Stimulated activated CD4-positive, alpha-beta T cell treated with anti-CD3 and anti-CD28 coated beads, Interleukin-1b, Interleukin-23, amount 100 ng/mL, for 1 hour (primary cell): ENCODE results near the gene PVALEF.
"Not testable (repeated sequence)": the region's sequence is repeated elsewhere in the genome, so short reads cannot be mapped to it uniquely, and the experiment has no call there.

Experiments used
- DNase-seq, 2 donors: peaks; one replicate each; pipeline ENCODE4 v3.0.0-alpha.2; 2020; ENCODE audit warnings: low read depth in 2 of 2

Gene PVALEF

DNA sequence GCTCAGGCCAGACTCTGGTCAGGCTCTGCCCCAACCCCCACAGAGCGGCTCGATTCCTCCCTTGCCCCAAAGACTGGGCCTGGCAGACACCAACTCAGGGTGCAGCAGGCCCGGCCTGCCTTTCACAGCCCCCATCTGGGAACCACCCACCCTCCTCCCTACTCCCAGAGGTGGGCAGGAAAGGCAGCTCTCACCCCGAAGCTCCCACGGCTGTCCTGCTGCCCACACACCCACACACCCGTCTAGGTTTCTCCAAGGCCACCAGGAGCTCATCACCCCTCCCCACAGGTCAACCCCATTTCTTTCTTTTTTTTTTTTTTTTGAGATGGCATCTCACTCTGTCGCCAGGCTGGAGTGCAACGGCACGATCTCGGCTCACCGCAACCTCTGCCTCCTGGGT, 53.7 kb downstream of the PVALEF start:
- DNase-seq, result no peak

DNA sequence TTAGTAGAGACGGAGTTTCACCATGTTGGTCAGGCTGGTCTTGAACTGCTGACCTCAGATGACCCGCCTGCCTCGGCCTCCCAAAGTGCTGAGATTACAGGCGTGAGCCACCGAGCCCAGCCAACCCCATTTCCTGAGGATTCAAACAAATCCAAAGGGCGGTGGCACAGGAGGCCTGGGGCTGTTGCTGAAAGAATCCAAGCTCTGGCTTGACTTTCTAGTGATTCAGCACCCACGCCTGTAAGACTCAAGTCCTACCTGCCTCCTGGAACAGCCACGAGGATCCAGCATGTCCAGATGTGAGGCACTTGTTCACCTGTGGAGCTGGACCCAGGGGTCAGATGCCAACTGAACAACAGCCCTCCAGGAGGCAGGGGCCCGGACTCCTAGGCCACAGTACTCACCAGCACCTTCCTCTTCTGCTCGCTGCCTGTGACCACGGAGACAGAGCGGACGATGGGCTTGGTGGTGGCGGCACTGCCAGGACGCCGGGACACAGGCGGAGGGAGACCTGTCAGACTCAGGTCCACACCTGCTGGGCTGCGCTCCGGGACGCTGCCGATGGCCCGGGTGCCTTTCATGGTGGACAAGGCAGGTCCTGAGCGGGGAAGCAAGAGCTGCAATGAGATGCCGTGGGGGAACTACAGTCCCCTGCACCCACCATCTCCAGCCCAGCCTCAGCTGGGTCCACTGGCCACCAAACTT, 54.3 kb downstream of the PVALEF start:
- DNase-seq, result no peak

DNA sequence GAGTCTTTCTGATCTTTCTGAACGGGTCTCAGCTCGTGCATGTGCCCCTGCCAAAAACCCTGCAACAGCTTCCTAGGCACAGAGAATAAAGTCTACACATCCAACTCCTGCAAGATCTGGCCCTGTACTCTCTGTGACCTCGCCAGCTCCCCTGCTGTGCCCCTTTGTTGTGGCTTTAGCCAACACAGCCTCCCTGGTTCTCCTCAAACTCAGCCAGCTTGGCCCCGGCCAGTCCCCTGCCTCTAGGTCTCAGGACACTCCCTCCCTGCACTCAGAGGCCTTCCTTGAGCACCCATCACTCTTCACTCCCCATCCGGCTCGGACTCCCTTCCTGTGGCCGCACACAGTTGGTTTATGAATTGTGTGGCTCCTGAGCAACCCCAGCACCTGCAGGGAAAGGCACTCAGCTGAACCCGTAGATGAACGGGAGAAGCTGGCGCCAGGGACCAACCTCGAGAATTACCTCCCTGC, 56.1 kb downstream of the PVALEF start:
- DNase-seq, result no peak

DNA sequence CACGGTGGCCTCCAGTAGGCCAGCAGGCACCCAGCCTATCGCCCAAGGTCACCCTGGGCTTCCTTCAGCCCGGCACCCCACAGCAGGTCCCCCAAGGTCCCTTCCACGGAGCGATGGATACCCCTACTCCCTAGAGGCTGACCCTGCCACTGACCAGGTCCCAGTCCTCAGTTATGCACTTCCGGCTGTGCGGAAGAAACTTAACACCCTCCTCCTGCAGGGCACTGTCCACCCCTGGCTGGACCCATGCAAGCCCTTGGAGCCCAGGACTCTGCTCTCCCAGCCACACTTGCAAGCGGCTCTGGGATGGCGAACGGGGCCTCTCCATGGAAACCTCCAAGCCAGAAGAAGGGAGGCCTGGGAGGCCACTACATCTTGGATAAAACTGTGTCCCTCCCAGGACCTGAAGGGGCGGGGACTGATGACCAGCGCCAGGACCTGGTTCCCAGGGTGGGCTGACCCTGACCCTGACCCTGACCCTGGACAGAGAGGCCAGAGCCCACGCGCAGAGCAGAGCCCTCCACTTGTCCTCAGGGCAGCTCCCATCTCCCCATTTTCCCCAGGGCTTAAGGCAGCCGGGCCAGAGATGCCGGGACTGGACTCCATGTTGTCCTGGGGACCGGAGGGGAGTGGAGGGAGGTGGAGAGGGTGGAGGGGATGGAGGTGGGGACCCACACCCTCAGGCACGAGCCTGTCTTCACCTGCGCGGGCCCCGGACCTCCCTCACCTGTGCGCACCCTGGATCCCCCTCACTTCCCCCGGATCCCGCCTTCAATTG, 56.7 kb downstream of the PVALEF start:
- DNase-seq, result no peak

DNA sequence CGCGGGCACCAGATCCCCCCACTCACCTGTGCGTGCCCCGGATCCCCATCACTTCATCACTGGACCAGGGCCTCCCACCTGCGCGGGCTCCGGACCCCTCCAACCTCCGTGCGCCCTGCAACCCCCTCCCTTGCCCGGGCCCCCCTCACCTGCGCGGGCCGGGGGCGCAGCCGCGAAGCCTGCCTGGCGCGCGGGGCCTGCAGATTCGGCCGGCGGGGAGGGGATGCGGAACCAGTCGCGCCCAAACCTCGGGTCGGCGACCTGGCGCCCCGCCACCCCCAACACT, 57.3 kb downstream of the PVALEF start:
- no peak for DNase-seq

DNA sequence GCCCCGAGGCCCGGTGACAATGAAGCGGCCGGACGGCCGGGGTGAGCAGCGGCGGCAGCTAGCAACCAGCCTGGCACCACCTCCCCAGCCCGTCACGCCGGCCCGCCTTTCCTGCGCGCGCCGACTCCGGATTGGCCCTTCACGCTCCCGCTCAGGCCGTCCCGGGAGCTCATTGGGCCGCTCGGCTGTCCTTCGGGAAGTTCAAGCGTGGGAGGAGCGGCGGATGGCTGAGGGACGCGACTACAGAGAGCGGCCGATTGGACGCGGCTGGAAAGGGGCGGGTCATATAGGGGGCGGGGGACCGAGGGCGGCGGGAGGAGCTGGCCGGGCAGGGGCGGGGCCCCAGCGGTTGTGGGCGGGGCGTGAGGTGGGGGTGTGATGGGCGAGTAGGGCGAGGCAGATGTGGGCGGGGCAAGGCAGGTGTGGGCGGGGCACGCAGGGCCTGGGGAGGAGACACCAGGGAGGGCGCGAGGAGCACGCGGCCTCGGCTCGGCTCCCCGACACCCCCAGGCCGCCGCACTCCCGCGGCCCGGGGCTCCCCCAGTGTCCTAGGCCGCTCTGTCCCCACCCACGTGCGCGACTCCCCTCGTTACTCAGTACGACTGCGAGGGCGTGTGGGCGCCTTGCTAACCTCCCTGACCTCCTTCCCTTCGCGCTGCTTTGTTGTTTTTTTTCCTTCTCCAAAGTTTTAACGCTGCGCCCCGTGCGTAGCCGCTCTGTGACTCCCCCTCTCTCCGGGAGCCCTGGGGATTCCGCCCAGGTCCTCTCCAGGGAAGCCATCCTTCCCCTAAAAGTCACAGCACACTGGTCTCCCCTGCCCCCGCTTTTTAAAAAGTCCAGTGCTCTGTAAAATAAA, 57.8 kb downstream of the PVALEF start, which contains the start of gene CEP131:
Gene CEP131 (minus strand): TSS at position 60 of the 856 bp plus-strand sequence. CDS start 2,909 bp downstream, outside the sequence.
- peak; percentile 100 for DNase-seq

DNA sequence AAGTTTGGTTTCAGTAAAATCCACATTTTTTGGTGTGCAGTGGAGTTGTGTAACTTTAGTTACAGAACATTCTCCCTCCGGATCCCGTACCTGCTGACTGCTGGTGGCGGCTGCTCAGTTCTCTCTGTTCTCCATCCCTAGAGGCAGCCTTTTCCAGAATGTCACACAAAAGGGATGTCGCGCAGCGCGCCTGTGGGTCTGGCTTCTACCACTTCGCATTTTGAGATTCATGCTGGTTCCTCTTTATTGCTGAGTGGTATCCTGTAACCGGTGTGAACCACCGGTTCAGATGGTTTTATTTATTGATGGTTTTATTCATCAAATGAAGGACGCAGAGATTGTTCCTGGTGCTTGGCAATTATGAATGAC, 58.4 kb downstream of the PVALEF start:
- no peak for DNase-seq

DNA sequence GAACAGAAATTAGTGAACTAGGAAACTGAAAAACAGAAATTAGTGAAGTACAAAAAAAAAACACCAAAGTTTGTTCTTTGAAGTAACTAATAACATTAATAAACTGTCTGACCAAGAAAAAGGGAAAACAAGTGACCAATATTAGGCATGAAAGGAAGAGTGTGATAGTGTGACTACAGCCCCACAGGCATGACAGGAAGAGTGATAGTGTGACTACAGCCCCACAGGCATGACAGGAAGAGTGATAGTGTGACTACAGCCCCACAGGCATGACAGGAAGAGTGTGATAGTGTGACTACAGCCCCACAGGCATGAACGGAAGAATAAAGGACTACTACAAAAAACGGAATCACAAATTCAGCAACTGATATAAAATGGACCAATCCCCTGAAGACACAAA, 62.3 kb downstream of the PVALEF start:
- DNase-seq, result not testable (repeated sequence)

DNA sequence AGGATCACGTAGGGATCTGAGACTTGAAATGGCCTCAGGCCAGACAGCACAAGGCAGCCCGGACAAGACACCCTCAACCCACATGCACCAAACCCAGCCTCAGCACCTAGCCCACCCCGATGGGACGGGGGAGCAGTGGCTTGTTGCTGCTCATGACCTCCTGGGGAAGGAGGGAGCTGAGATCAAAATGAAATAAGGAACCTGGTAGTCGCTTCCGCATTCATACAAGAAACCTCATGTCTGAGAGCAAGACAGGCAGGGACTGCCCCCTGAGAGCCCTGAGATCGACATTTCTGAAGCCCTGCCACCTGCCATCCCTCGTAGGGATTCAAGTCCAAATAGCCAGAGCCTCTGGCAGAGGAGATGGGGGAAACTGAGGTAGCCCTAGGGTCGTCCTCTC, 63.1 kb downstream of the PVALEF start:
- DNase-seq, result no peak

DNA sequence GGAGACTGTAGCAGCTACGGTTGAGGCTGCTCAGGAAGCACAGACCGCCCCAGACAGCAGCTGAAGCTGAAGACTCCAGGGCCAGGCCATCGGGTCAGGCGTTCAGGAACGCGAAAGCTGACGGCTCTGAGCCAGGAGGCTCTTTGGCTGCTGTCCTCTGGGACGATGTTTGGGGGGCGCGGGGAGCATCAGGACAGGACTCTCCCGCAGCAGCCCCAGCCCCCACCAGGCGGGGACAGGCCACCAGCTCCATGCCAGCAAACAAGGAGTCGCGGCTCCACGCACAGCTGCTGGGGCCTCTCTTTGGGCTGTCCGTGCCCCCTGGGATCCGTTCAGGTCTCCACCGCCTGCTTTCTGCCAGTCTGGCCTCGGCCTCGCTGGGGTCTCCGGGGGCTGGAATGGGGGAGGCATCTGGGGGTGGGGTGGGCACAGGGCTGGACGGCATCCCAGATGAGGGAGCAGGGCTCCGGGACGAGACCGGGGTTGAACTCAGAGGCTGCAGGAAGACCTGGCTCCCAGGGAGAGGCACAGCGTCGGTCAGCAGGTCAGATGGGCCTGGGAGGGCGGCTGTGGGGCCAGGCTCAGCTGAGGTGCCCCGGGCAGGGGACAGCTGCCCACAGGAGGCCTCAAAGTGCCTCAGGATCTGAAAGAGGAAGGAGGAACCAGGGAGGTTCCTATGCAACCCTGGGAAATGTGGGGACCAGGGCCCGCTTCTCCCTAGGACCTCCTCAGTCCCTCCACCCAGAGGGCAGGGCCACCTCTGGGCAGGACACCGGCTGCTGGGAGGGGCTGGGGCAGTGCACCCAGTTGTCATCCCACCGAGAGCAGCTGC, 63.7 kb downstream of the PVALEF start:
- DNase-seq, result no peak

DNA sequence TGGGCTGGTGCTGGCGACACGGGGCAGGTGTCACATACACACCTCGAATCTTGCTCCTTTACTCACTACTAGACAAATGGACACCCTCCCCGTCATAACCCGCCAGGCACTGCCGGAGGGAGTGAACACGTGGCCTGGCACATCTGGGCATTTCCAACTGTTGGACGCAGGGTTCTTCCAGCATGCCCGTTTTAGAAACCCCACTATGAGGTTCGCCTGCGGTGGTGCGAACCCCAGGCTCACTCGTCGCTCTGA, 64.3 kb downstream of the PVALEF start:
- no peak for DNase-seq

DNA sequence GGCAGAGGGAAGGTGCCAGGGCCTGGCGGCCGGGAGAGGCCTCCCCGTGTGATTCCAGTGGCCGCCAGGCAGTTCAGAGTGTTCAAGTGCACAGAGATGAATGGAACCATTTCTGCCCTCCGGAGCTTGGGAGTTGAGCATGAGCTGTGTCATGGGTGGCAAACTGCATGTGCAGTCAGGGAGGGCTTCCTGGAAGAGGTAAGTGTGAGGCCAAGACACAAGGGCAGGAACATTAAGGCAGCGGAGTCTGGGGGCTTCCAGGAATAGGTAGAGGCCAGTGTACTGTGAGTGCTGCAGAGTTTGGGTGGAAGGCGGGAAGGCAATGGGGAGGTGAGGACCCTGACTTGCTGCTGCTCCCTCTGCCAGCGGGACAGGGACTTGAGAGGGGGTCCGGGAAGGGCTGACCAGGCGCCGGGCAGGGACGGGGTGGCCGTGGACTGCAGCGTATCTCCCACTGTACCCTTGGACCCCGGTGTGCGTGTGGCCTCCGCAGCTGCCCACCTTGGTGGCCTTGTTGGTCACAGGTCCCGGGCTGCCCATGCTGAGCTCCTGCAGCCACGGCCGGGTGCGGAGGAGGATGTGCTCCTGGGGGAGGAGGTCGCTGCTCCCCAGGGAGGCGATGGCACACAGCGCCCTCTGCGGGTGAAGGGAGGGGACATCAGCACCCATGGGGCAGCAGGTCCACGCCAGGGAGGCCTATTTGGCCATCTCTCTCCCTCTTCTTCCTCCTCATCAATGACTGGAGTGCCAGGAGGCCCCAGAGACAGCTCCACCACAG, 64.9 kb downstream of the PVALEF start:
- DNase-seq, result no peak

DNA sequence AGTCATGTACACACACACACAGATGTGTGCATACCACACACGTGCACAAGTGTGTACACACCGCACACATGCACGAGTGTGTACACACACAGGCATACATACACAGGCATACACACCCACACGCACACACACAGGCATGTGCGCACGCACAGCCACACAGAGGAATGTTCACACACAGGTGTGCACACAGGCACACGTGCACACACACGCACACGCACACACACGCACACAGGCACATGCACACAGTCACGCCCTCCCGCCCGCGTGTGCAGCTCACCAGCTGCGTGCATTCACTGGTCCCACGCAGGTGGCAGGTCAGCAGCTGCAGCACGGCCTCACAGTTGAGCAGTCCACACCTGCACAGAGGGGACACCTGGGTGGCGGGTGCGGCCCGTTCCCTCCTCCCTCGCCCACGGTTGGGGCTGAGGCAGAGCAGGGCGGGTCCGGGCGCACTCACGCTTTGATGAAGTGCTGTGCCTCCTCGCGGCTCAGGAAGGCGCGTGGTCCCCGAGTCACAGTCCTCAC, 65.9 kb downstream of the PVALEF start:
- DNase-seq, result no peak

DNA sequence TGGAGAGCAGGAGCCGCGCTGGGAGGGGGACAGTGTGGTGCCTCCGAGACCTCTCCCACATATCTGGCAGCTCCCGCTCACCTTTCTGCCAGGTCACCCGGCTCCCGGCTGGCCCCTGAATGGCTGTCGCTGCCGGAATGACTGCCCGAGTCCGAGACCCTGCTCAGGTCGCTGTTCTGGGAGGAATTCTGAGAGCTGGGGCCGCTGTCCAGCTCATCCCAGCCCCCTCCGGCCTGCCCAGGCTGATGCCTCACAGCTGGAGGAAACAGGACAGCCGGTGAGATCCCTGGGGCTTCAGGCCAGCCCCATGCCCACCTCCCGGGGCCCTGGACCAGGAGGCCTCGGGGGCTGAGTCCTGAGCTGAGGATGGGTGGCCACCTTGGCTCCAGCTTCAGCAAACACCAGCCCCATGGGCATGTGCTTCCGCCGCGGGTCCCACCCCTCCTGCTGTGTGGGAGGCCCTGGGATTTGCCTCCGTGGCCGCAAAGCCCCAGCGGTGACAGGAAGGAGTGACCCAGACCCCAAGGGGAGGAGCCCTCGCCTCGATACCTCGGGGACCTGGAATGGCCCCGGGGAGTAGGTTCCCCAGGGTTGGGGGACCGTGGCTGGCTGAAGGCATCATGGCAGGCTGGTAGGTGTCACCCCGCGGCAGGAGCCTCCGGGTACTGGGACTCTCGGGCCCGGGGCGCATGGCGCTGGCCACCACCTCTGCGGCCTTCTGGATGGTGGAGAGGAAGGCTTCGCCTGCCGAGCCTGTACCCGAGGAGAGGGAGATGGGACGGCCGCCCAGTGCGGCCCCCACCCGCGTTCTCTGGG, 66.7 kb downstream of the PVALEF start:
- DNase-seq, result no peak
